T-helper 17 cell (primary cell): ENCODE results near the gene C2CD2. TPM values are rescaled to one million over a fixed set of nuclear protein-coding genes. Genes with fewer than 3 reads are reported as not detected.

ENCODE experiments used
- ATAC-seq: fragments of 150-1000 bp; cut with Tn5 transposase; 2 replicates; pipeline ENCODE4 v1.10.0; 2021; ENCODE audit warnings: mild to moderate bottlenecking, moderate library complexity
- DNase-seq, 3 donors: peaks; one replicate each; pipeline versions ENCODE4 v3.0.0 to v3.0.0-alpha.2; 2020 to 2021
- H3K9me3 ChIP-seq: one replicate; pipeline ENCODE4 v1.7.0; 2013; ENCODE audit warnings: low read length, mild to moderate bottlenecking; ENCODE audit not compliant: control insufficient read depth, poor library complexity, severe bottlenecking
- H3K27ac Mint-ChIP-seq: one replicate; pipeline ENCODE4 v1.8.0; 2022; ENCODE audit warnings: mild to moderate bottlenecking, moderate library complexity, mixed read lengths
- H3K27me3 Mint-ChIP-seq: one replicate; pipeline ENCODE4 v1.8.0; 2022; ENCODE audit warnings: mixed read lengths
- H3K36me3 Mint-ChIP-seq: one replicate; pipeline ENCODE4 v1.8.0; 2022; ENCODE audit warnings: low read depth, mixed read lengths
- H3K4me1 Mint-ChIP-seq: one replicate; pipeline ENCODE4 v1.8.0; 2022; ENCODE audit warnings: mild to moderate bottlenecking, mixed read lengths
- H3K4me3 Mint-ChIP-seq: one replicate; pipeline ENCODE4 v1.8.0; 2022; ENCODE audit warnings: mild to moderate bottlenecking, moderate library complexity, mixed read lengths
- total RNA-seq, 4 donors: library from RNA in 2 of 4; stranded (reverse) in 2 of 4; gene quantifications; one replicate each; pipeline ENCODE4 v1.2.3 and lab custom pipeline; 2022 to 2026

C2CD2 gene
- total RNA-seq, 2 donors from 2014 or later = 3.7 to 6.0 TPM

GRCh38 chr21:41972511-41973205 lies 18.8 kb upstream of the C2CD2 start:
- no peaks in the 10 kb centered on the region for H3K9me3 ChIP-seq
- no peak overlapping the region for H3K27ac Mint-ChIP-seq
- H3K4me3 Mint-ChIP-seq = no peak overlapping the region
- H3K4me1 Mint-ChIP-seq = peaks cover 15% of the 10 kb centered on the region
- DNase-seq (no peak), ATAC-seq (no peak)
- H3K36me3 Mint-ChIP-seq = peaks cover 3% of the 10 kb centered on the region
- H3K27me3 Mint-ChIP-seq = no peaks in the 10 kb centered on the region

- Mint-ChIP-seq H3K4me3 (no peak overlapping the region), H3K4me1 (peaks cover 15% of the 10 kb centered on the region), H3K36me3 (peaks cover 3% of the 10 kb centered on the region), H3K27ac (no peak overlapping the region), H3K27me3 (no peaks in the 10 kb centered on the region)
- H3K9me3 ChIP-seq = no peaks in the 10 kb centered on the region
- DNase-seq (no peak), ATAC-seq (no peak)
These were observed 18.1 kb upstream of the C2CD2 start for GRCh38 chr21:41971891-41972290.

GRCh38 chr21:41970751-41971653 lies 17.2 kb upstream of the C2CD2 start:
- Mint-ChIP-seq H3K27ac (no peak overlapping the region), H3K4me1 (peaks cover 15% of the 10 kb centered on the region), H3K4me3 (no peak overlapping the region), H3K27me3 (no peaks in the 10 kb centered on the region), H3K36me3 (peaks cover 3% of the 10 kb centered on the region)
- ATAC-seq (no peak), DNase-seq (no peak)
- no peaks in the 10 kb centered on the region for H3K9me3 ChIP-seq

- no peaks in the 10 kb centered on the region for H3K27me3 Mint-ChIP-seq
- DNase-seq (no peak), ATAC-seq (no peak)
- H3K4me1 Mint-ChIP-seq = peaks cover 12% of the 10 kb centered on the region
- peaks cover 4% of the 10 kb centered on the region for H3K36me3 Mint-ChIP-seq
- no peak overlapping the region for H3K27ac Mint-ChIP-seq
- H3K4me3 Mint-ChIP-seq = no peak overlapping the region
- H3K9me3 ChIP-seq = no peaks in the 10 kb centered on the region
These were observed 16.2 kb upstream of the C2CD2 start for GRCh38 chr21:41970106-41970391.

GRCh38 chr21:41967708-41968107 lies 13.9 kb upstream of the C2CD2 start:
- Mint-ChIP-seq H3K36me3 (peaks cover 4% of the 10 kb centered on the region), H3K27ac (no peak overlapping the region), H3K4me3 (no peak overlapping the region), H3K27me3 (peaks cover 2% of the 10 kb centered on the region), H3K4me1 (no peaks in the 10 kb centered on the region)
- DNase-seq (no peak), ATAC-seq (no peak)
- no peaks in the 10 kb centered on the region for H3K9me3 ChIP-seq

GRCh38 chr21:41966872-41967621 lies 13.2 kb upstream of the C2CD2 start:
- Mint-ChIP-seq H3K36me3 (peaks cover 4% of the 10 kb centered on the region), H3K4me3 (no peak overlapping the region), H3K27ac (no peak overlapping the region), H3K27me3 (peaks cover 9% of the 10 kb centered on the region), H3K4me1 (no peaks in the 10 kb centered on the region)
- no peak for DNase-seq
- ATAC-seq = no peak
- H3K9me3 ChIP-seq = no peaks in the 10 kb centered on the region

- ATAC-seq = no peak
- Mint-ChIP-seq H3K27ac (no peak overlapping the region), H3K4me3 (no peak overlapping the region), H3K36me3 (peaks cover 4% of the 10 kb centered on the region), H3K27me3 (peaks cover 17% of the 10 kb centered on the region), H3K4me1 (peaks cover 2% of the 10 kb centered on the region)
- H3K9me3 ChIP-seq = no peaks in the 10 kb centered on the region
- DNase-seq = no peak
These were observed 12.4 kb upstream of the C2CD2 start for GRCh38 chr21:41966041-41966833.

- peaks cover 4% of the 10 kb centered on the region for H3K4me1 Mint-ChIP-seq
- H3K4me3 Mint-ChIP-seq = no peak overlapping the region
- DNase-seq = no peak
- ATAC-seq = no peak
- no peaks in the 10 kb centered on the region for H3K9me3 ChIP-seq
- no peak overlapping the region for H3K27ac Mint-ChIP-seq
- H3K36me3 Mint-ChIP-seq = peaks cover 4% of the 10 kb centered on the region
- peaks cover 21% of the 10 kb centered on the region for H3K27me3 Mint-ChIP-seq
These were observed 11.7 kb upstream of the C2CD2 start for GRCh38 chr21:41965461-41966013.

- peaks cover 4% of the 10 kb centered on the region for H3K4me1 Mint-ChIP-seq
- no peak for ATAC-seq
These were observed 11.2 kb upstream of the C2CD2 start for GRCh38 chr21:41965045-41965444.

GRCh38 chr21:41964171-41964570 lies 10.4 kb upstream of the C2CD2 start:
- peaks cover 4% of the 10 kb centered on the region for H3K36me3 Mint-ChIP-seq
- no peak for ATAC-seq
- H3K9me3 ChIP-seq = no peaks in the 10 kb centered on the region
- H3K27ac Mint-ChIP-seq = no peak overlapping the region
- DNase-seq = no peak
- H3K27me3 Mint-ChIP-seq = peaks cover 25% of the 10 kb centered on the region
- H3K4me1 Mint-ChIP-seq = peaks cover 4% of the 10 kb centered on the region
- no peak overlapping the region for H3K4me3 Mint-ChIP-seq

More at GRCh38 chr21:41965045-41965444, 11.2 kb upstream of the C2CD2 start:
- H3K9me3 ChIP-seq = no peaks in the 10 kb centered on the region
- H3K36me3 Mint-ChIP-seq = peaks cover 4% of the 10 kb centered on the region
- H3K27ac Mint-ChIP-seq = no peak overlapping the region
- DNase-seq = no peak
- H3K4me3 Mint-ChIP-seq = no peak overlapping the region
- peaks cover 25% of the 10 kb centered on the region for H3K27me3 Mint-ChIP-seq

GRCh38 chr21:41962425-41962966 lies 8.7 kb upstream of the C2CD2 start:
- no peak overlapping the region for H3K4me3 Mint-ChIP-seq
- H3K9me3 ChIP-seq = no peaks in the 10 kb centered on the region
- no peak overlapping the region for H3K27ac Mint-ChIP-seq
- H3K36me3 Mint-ChIP-seq = peaks cover 4% of the 10 kb centered on the region
- no peak for ATAC-seq
- DNase-seq = no peak
- peaks cover 27% of the 10 kb centered on the region for H3K27me3 Mint-ChIP-seq
- H3K4me1 Mint-ChIP-seq = peaks cover 4% of the 10 kb centered on the region

GRCh38 chr21:41961753-41962152 lies 7.9 kb upstream of the C2CD2 start:
- peaks cover 9% of the 10 kb centered on the region for H3K4me1 Mint-ChIP-seq

More at GRCh38 chr21:41961753-41962152, 7.9 kb upstream of the C2CD2 start:
- DNase-seq (no peak), ATAC-seq (no peak)
- no peaks in the 10 kb centered on the region for H3K9me3 ChIP-seq
- peaks cover 32% of the 10 kb centered on the region for H3K27me3 Mint-ChIP-seq
- no peak overlapping the region for H3K4me3 Mint-ChIP-seq
- H3K27ac Mint-ChIP-seq = no peak overlapping the region
- H3K36me3 Mint-ChIP-seq = peaks cover 4% of the 10 kb centered on the region
